ENCODE measurements around the gene LRCH1.

LRCH1 gene

GRCh38 chr13:46698910-46699460 is 146.0 kb downstream of the LRCH1 start:
- no peaks in the 10 kb centered on the region for H3K4me1 ChIP-seq (ENCODE audit: insufficient read depth, low read length)
- TF ChIP-seq CTCF (IDR thresholded peaks at IDR 0.05; ENCODE audit: borderline replicate concordance, extremely low read depth, low read length, poor library complexity, severe bottlenecking) (no peak), EZH2 (IDR thresholded peaks at IDR 0.05; ENCODE audit: borderline replicate concordance, low read depth, low read length, severe bottlenecking) (no peak)
- ATAC-seq (ENCODE audit: insufficient read depth, low read depth): no peak
- H3K9ac ChIP-seq (ENCODE audit: low read depth, low read length): no peak overlapping the region
- DNase-seq: no peak
- no peak overlapping the region for H3K4me3 ChIP-seq (ENCODE audit: low read depth in 1 of 2, low read length in 2 of 2)
- H3K9me3 ChIP-seq (ENCODE audit: insufficient read depth, low read length, severe bottlenecking): no peaks in the 10 kb centered on the region
- H4K20me1 ChIP-seq (ENCODE audit: insufficient read depth, low read length): no peaks in the 10 kb centered on the region
- no peak overlapping the region for H2AFZ ChIP-seq (ENCODE audit: low read depth, low read length)
- H3K36me3 ChIP-seq (ENCODE audit: insufficient read depth, low read length): peaks cover 85% of the 10 kb centered on the region
- H3K27ac ChIP-seq (ENCODE audit: low read length): no peak overlapping the region
- H3K27me3 ChIP-seq (ENCODE audit: insufficient read depth, low read length, poor library complexity): no peaks in the 10 kb centered on the region
- no peaks in the 10 kb centered on the region for H3K79me2 ChIP-seq (ENCODE audit: insufficient read depth, low read length)
- no peak overlapping the region for H3K4me2 ChIP-seq (ENCODE audit: insufficient read depth, low read length)

GRCh38 chr13:46712524-46712923 is 159.6 kb downstream of the LRCH1 start:
- TF ChIP-seq CTCF (IDR thresholded peaks at IDR 0.05; ENCODE audit: borderline replicate concordance, extremely low read depth, low read length, poor library complexity, severe bottlenecking): no peak
- no peak for TF ChIP-seq EZH2 (IDR thresholded peaks at IDR 0.05; ENCODE audit: borderline replicate concordance, low read depth, low read length, severe bottlenecking)

GRCh38 chr13:46715363-46715762 is 162.4 kb downstream of the LRCH1 start:
- Histone ChIP-seq H2AFZ (ENCODE audit: low read depth, low read length) (no peak overlapping the region), H3K4me2 (ENCODE audit: insufficient read depth, low read length) (no peak overlapping the region), H3K27me3 (ENCODE audit: insufficient read depth, low read length, poor library complexity) (no peaks in the 10 kb centered on the region), H3K27ac (ENCODE audit: low read length) (no peak overlapping the region), H3K9me3 (ENCODE audit: insufficient read depth, low read length, severe bottlenecking) (no peaks in the 10 kb centered on the region), H3K79me2 (ENCODE audit: insufficient read depth, low read length) (no peaks in the 10 kb centered on the region), H3K4me3 (ENCODE audit: low read depth in 1 of 2, low read length in 2 of 2) (no peak overlapping the region), H3K36me3 (ENCODE audit: insufficient read depth, low read length) (peaks cover 32% of the 10 kb centered on the region), H3K9ac (ENCODE audit: low read depth, low read length) (no peak overlapping the region), H3K4me1 (ENCODE audit: insufficient read depth, low read length) (no peaks in the 10 kb centered on the region), H4K20me1 (ENCODE audit: insufficient read depth, low read length) (no peaks in the 10 kb centered on the region)
- TF ChIP-seq CTCF (IDR thresholded peaks at IDR 0.05; ENCODE audit: borderline replicate concordance, extremely low read depth, low read length, poor library complexity, severe bottlenecking) (no peak), EZH2 (IDR thresholded peaks at IDR 0.05; ENCODE audit: borderline replicate concordance, low read depth, low read length, severe bottlenecking) (no peak)
- ATAC-seq (ENCODE audit: insufficient read depth, low read depth) (no peak), DNase-seq (no peak)

More at GRCh38 chr13:46712524-46712923, 159.6 kb downstream of the LRCH1 start:
- Histone ChIP-seq H3K4me1 (ENCODE audit: insufficient read depth, low read length) (no peaks in the 10 kb centered on the region), H3K9me3 (ENCODE audit: insufficient read depth, low read length, severe bottlenecking) (no peaks in the 10 kb centered on the region), H3K79me2 (ENCODE audit: insufficient read depth, low read length) (no peaks in the 10 kb centered on the region), H3K4me3 (ENCODE audit: low read depth in 1 of 2, low read length in 2 of 2) (no peak overlapping the region), H3K36me3 (ENCODE audit: insufficient read depth, low read length) (peaks cover 53% of the 10 kb centered on the region), H3K4me2 (ENCODE audit: insufficient read depth, low read length) (no peak overlapping the region), H2AFZ (ENCODE audit: low read depth, low read length) (no peak overlapping the region), H4K20me1 (ENCODE audit: insufficient read depth, low read length) (no peaks in the 10 kb centered on the region), H3K27me3 (ENCODE audit: insufficient read depth, low read length, poor library complexity) (no peaks in the 10 kb centered on the region), H3K9ac (ENCODE audit: low read depth, low read length) (no peak overlapping the region), H3K27ac (ENCODE audit: low read length) (no peak overlapping the region)
- DNase-seq: no peak
- no peak for ATAC-seq (ENCODE audit: insufficient read depth, low read depth)
